Measurements from ENCODE around the gene PLEKHA5. TPM values are rescaled to one million over a fixed set of nuclear protein-coding genes. Genes with fewer than 3 reads are reported as not detected.
"Not testable (repeated sequence)": the region's sequence is repeated elsewhere in the genome, so short reads cannot be mapped to it uniquely, and the experiment has no call there.

PLEKHA5 gene
- total RNA-seq, 1 donor: 40.7 TPM

DNA sequence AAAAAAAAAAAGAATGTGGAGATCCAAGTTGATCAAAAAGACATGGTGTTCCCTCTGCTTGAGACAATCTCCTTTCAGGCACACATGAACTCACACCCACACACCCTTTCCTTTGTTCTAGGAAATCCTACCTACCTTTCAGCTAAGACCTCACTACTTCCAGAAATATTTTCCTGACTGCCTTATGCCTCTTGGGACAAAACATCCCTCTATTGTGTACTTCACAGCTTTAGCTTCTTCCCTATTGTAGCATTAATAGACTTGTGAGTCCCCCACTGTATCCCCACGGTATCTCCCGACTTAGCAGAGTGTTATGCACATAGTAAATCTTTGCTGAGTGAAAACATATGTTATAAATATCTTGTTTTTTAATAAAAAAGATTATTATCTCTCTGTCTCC lies 264.9 kb downstream of the PLEKHA5 start:
- DNase-seq (ENCODE audit: low read depth): no peak
- TF ChIP-seq, protein P1, sequence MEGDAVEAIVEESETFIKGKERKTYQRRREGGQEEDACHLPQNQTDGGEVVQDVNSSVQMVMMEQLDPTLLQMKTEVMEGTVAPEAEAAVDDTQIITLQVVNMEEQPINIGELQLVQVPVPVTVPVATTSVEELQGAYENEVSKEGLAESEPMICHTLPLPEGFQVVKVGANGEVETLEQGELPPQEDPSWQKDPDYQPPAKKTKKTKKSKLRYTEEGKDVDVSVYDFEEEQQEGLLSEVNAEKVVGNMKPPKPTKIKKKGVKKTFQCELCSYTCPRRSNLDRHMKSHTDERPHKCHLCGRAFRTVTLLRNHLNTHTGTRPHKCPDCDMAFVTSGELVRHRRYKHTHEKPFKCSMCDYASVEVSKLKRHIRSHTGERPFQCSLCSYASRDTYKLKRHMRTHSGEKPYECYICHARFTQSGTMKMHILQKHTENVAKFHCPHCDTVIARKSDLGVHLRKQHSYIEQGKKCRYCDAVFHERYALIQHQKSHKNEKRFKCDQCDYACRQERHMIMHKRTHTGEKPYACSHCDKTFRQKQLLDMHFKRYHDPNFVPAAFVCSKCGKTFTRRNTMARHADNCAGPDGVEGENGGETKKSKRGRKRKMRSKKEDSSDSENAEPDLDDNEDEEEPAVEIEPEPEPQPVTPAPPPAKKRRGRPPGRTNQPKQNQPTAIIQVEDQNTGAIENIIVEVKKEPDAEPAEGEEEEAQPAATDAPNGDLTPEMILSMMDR (IDR thresholded peaks at IDR 0.05; ENCODE audit: insufficient read depth, low read length): no peak
- H3K4me3 ChIP-seq (ENCODE audit: low read depth, low read length): no peak overlapping the region

DNA sequence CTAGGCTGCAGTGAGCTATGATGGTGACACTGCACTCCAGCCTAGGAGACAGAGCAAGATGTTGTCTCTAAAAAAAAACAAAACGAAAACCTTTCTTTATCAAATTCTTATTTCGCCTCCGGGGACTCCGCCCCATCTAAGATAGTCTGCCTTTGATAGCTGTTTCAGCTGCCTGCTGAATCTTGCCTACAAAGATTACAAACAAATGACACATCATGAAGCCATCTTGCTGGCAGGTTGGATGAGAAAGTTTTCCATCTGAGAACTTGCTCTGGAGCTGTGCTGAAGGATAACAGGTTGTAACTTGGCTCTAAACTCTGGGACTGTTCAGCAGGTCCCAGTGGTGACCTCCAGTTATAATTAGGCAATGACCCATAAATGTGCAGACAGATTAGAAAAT lies 268.0 kb downstream of the PLEKHA5 start:
- DNase-seq (ENCODE audit: low read depth): peak; percentile 26

DNA sequence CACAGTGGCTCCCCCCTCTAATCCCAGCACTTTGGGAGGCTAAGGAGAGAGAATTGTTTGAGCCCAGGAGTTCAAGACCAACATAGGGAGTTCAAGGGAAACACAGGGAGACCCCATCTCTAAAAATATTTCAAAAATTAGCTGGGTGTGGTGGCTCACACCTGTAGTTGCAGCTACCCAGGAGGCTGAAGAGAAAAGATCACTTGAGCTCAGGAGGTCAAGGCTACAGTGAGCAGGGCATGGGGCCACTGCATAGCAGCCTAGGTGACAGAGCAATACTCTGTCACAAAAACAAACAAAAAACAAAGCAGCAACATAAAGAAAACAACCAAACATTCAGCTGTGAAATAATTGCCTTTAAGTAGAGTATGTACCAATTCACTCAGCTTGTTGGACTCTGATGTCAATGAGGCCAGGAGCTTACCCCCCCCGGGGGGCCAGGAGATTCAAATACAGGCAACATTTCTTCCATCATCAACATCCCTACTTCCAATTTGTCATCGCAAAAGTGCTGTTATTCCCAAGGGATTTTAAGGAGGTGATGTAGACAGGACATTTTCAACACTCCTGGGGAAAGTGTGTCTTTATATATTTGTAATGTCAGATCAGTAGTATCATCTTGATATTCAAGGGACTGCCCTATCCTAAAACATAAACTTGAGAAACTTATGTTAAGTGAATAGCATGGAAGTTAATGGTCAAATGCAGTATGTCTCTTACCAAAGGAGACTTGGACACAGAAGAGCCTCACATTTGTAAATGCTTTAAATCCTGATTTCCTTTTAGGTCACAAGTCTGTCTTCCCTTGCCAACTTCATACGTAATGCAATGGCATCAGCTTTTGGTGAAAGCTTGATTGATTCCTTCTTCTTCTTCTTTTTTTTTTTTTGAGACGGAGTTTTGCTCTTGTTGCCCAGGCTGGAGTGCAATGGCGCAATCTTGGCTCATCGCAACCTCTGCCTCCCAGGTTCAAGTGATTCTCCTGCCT lies 269.1 kb downstream of the PLEKHA5 start:
- no peak overlapping the region for H3K4me3 ChIP-seq (ENCODE audit: low read depth, low read length)
- peak; percentile 60 for DNase-seq (ENCODE audit: low read depth)
- TF ChIP-seq, protein P1 (IDR thresholded peaks at IDR 0.05; ENCODE audit: insufficient read depth, low read length): no peak

More for the DNA sequence above, 268.0 kb downstream of the PLEKHA5 start:
- TF ChIP-seq, protein P1 (IDR thresholded peaks at IDR 0.05; ENCODE audit: insufficient read depth, low read length): no peak
- H3K4me3 ChIP-seq (ENCODE audit: low read depth, low read length): no peak overlapping the region

DNA sequence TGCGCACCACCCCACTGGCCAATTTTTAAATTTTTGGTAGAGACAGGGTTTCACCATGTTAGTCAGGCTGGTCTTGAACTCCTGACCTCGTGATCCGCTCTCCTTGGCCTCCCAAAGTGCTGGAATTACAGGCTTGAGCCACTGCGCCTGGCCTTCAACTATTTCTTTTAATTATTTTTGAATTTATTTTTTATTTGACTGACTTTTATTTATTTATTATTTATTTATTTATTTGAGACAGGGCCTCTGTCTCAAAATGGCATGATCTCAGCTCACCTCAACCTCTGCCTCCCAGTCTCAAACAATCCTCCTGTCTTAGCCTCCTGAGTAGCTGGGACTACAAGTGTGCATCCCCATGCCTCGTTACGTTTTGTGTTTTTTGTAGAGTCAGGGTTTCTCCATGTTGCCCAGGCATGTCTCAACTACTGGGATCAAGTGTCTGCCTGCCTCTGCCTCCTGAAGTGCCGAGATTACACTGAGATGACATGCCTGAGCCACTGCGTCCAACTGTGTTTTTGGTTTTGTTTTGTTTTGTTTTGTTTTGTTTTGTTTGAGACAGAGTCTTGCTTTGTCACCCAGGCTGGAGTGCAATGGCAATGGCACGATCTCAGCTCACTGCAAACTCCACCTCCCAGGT lies 271.2 kb downstream of the PLEKHA5 start:
- not testable (repeated sequence) for H3K4me3 ChIP-seq (ENCODE audit: low read depth, low read length); DNase-seq (ENCODE audit: low read depth)

DNA sequence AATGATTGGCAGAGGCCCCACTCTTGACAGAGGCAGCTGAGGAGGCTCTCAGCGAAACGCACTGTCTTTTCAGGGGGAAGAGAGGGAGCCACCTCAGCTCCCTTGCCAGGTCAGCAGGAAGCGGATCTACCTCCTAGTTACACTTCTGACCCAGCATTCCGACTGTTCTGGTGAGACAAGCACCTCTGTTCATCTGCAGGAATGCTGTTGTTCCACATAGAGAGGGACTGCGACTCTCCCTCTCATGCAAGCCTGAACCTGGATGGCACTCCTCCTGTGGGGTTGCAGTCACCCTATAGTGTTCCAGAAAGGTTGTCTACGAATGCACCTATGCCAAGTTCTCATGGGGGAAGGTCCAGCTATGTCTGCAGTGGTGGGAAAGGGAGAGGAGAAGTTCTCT lies 272.7 kb downstream of the PLEKHA5 start:
- no peak overlapping the region for H3K4me3 ChIP-seq (ENCODE audit: low read depth, low read length)
- TF ChIP-seq, protein P1 (IDR thresholded peaks at IDR 0.05; ENCODE audit: insufficient read depth, low read length): no peak

DNA sequence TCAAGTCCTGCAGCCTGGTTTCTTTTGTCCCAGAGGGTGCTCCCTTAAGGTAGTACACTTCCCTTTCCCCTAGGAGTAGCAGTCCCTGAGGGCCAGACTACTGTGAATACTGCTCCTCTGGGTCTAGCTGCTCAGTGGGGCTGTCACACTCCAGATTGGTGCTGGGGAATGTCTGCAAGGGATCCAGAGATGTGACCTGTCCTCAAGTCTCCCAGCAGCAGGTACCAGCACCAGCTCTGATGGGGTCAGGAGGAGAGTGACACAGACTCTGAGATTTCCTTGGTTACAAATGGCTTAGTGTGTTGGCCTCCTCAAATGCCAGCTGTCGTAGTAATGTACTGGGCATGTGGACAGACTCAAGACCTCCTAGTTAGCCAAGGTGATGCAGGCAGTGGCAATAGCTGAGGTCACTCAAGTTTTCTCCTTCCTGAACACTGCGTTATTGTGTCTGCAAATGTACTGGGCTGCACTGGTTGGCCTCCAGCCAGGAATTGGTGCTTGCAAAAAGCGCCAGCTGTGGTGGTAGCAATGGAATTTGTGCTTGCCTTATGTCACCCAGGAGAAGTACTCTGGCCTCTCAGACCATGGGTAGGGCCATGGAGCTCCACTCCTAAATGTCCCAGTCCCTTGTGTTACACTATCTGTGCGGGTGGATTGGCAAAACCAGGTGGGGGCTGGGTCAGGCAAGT lies 273.4 kb downstream of the PLEKHA5 start:
- H3K4me3 ChIP-seq (ENCODE audit: low read depth, low read length): no peak overlapping the region
- DNase-seq (ENCODE audit: low read depth): peak; percentile 26
- TF ChIP-seq, protein P1 (IDR thresholded peaks at IDR 0.05; ENCODE audit: insufficient read depth, low read length): no peak

More for the DNA sequence above, 272.7 kb downstream of the PLEKHA5 start:
- no peak for DNase-seq (ENCODE audit: low read depth)

Measured in fibroblast of the aortic adventitia (primary cell).